ENCODE results near the gene PRKCA. TPM values are rescaled to one million over a fixed set of nuclear protein-coding genes. Genes with fewer than 3 reads are reported as not detected.

The PRKCA gene
- polyA plus RNA-seq, 1 donor: 24.4 TPM

GRCh38 chr17:66643815-66644710 lies 341.6 kb downstream of the PRKCA start:
- H3K36me3 ChIP-seq (ENCODE audit: control insufficient read depth, insufficient read depth, low read length): peaks cover 24% of the 10 kb centered on the region
- no peak overlapping the region for H3K4me3 ChIP-seq (ENCODE audit: low read length)
- no peaks in the 10 kb centered on the region for H3K27me3 ChIP-seq (ENCODE audit: control insufficient read depth, insufficient read depth, low read length)
- no peak overlapping the region for H3K27ac ChIP-seq (ENCODE audit: low read length)
- H3K4me1 ChIP-seq (ENCODE audit: control insufficient read depth, insufficient read depth, low read length): peaks cover 2% of the 10 kb centered on the region
- DNase-seq: no peak
- H3K9me3 ChIP-seq (ENCODE audit: control insufficient read depth, low read depth, low read length): no peaks in the 10 kb centered on the region
- WGBS (ENCODE audit: insufficient coverage, low lambda C conversion rate): 66% methylated on average over 3 of the region's 11 CpGs

- Histone ChIP-seq H3K27me3 (ENCODE audit: control insufficient read depth, insufficient read depth, low read length) (no peaks in the 10 kb centered on the region), H3K36me3 (ENCODE audit: control insufficient read depth, insufficient read depth, low read length) (peaks cover 24% of the 10 kb centered on the region), H3K27ac (ENCODE audit: low read length) (no peak overlapping the region), H3K4me1 (ENCODE audit: control insufficient read depth, insufficient read depth, low read length) (peaks cover 2% of the 10 kb centered on the region), H3K4me3 (ENCODE audit: low read length) (no peak overlapping the region), H3K9me3 (ENCODE audit: control insufficient read depth, low read depth, low read length) (no peaks in the 10 kb centered on the region)
- no CpG with 5 or more reads among the region's 10 CpGs for WGBS (ENCODE audit: insufficient coverage, low lambda C conversion rate)
- no peak for DNase-seq
Observed at GRCh38 chr17:66645259-66645658, 342.8 kb downstream of the PRKCA start.

- no peak overlapping the region for H3K4me3 ChIP-seq (ENCODE audit: low read length)
- peaks cover 2% of the 10 kb centered on the region for H3K4me1 ChIP-seq (ENCODE audit: control insufficient read depth, insufficient read depth, low read length)
- H3K9me3 ChIP-seq (ENCODE audit: control insufficient read depth, low read depth, low read length): no peaks in the 10 kb centered on the region
- H3K36me3 ChIP-seq (ENCODE audit: control insufficient read depth, insufficient read depth, low read length): peaks cover 14% of the 10 kb centered on the region
- WGBS (ENCODE audit: insufficient coverage, low lambda C conversion rate): no CpG with 5 or more reads among the region's 7 CpGs
- peak; percentile 43 to 75 for DNase-seq
- H3K27me3 ChIP-seq (ENCODE audit: control insufficient read depth, insufficient read depth, low read length): no peaks in the 10 kb centered on the region
- no peak overlapping the region for H3K27ac ChIP-seq (ENCODE audit: low read length)
Observed at GRCh38 chr17:66647391-66647983, 345.1 kb downstream of the PRKCA start.

GRCh38 chr17:66649818-66650543 lies 347.6 kb downstream of the PRKCA start:
- DNase-seq: no peak
- WGBS (ENCODE audit: insufficient coverage, low lambda C conversion rate): 80% methylated on average over 2 of the region's 12 CpGs
- Histone ChIP-seq H3K27me3 (ENCODE audit: control insufficient read depth, insufficient read depth, low read length) (no peaks in the 10 kb centered on the region), H3K27ac (ENCODE audit: low read length) (no peak overlapping the region), H3K36me3 (ENCODE audit: control insufficient read depth, insufficient read depth, low read length) (peaks cover 14% of the 10 kb centered on the region), H3K4me1 (ENCODE audit: control insufficient read depth, insufficient read depth, low read length) (peaks cover 2% of the 10 kb centered on the region), H3K4me3 (ENCODE audit: low read length) (no peak overlapping the region), H3K9me3 (ENCODE audit: control insufficient read depth, low read depth, low read length) (no peaks in the 10 kb centered on the region)

- Histone ChIP-seq H3K27ac (ENCODE audit: low read length) (no peak overlapping the region), H3K4me1 (ENCODE audit: control insufficient read depth, insufficient read depth, low read length) (peaks cover 2% of the 10 kb centered on the region), H3K9me3 (ENCODE audit: control insufficient read depth, low read depth, low read length) (no peaks in the 10 kb centered on the region), H3K4me3 (ENCODE audit: low read length) (no peak overlapping the region), H3K27me3 (ENCODE audit: control insufficient read depth, insufficient read depth, low read length) (no peaks in the 10 kb centered on the region), H3K36me3 (ENCODE audit: control insufficient read depth, insufficient read depth, low read length) (peaks cover 10% of the 10 kb centered on the region)
- WGBS (ENCODE audit: insufficient coverage, low lambda C conversion rate): no CpG with 5 or more reads among the region's 5 CpGs
- DNase-seq: no peak
Observed at GRCh38 chr17:66650544-66650877, 348.1 kb downstream of the PRKCA start.

GRCh38 chr17:66652840-66653507 lies 350.6 kb downstream of the PRKCA start:
- H3K27me3 ChIP-seq (ENCODE audit: control insufficient read depth, insufficient read depth, low read length): no peaks in the 10 kb centered on the region

GRCh38 chr17:66654106-66654740 lies 351.8 kb downstream of the PRKCA start:
- Histone ChIP-seq H3K36me3 (ENCODE audit: control insufficient read depth, insufficient read depth, low read length) (peaks cover 6% of the 10 kb centered on the region), H3K27ac (ENCODE audit: low read length) (no peak overlapping the region), H3K27me3 (ENCODE audit: control insufficient read depth, insufficient read depth, low read length) (no peaks in the 10 kb centered on the region), H3K9me3 (ENCODE audit: control insufficient read depth, low read depth, low read length) (no peaks in the 10 kb centered on the region), H3K4me1 (ENCODE audit: control insufficient read depth, insufficient read depth, low read length) (no peaks in the 10 kb centered on the region), H3K4me3 (ENCODE audit: low read length) (no peak overlapping the region)
- no CpG with 5 or more reads among the region's 9 CpGs for WGBS (ENCODE audit: insufficient coverage, low lambda C conversion rate)
- no peak for DNase-seq

More at GRCh38 chr17:66652840-66653507, 350.6 kb downstream of the PRKCA start:
- no peak overlapping the region for H3K4me3 ChIP-seq (ENCODE audit: low read length)
- no peaks in the 10 kb centered on the region for H3K9me3 ChIP-seq (ENCODE audit: control insufficient read depth, low read depth, low read length)
- H3K27ac ChIP-seq (ENCODE audit: low read length): no peak overlapping the region
- peaks cover 4% of the 10 kb centered on the region for H3K36me3 ChIP-seq (ENCODE audit: control insufficient read depth, insufficient read depth, low read length)
- no CpG with 5 or more reads among the region's 6 CpGs for WGBS (ENCODE audit: insufficient coverage, low lambda C conversion rate)
- DNase-seq: no peak
- H3K4me1 ChIP-seq (ENCODE audit: control insufficient read depth, insufficient read depth, low read length): no peaks in the 10 kb centered on the region

- no peak overlapping the region for H3K27ac ChIP-seq (ENCODE audit: low read length)
- no peak for DNase-seq
- no peaks in the 10 kb centered on the region for H3K27me3 ChIP-seq (ENCODE audit: control insufficient read depth, insufficient read depth, low read length)
- H3K36me3 ChIP-seq (ENCODE audit: control insufficient read depth, insufficient read depth, low read length): peaks cover 7% of the 10 kb centered on the region
- no peaks in the 10 kb centered on the region for H3K4me1 ChIP-seq (ENCODE audit: control insufficient read depth, insufficient read depth, low read length)
- H3K4me3 ChIP-seq (ENCODE audit: low read length): no peak overlapping the region
- H3K9me3 ChIP-seq (ENCODE audit: control insufficient read depth, low read depth, low read length): no peaks in the 10 kb centered on the region
- WGBS (ENCODE audit: insufficient coverage, low lambda C conversion rate): no CpG with 5 or more reads among the region's 7 CpGs
Observed at GRCh38 chr17:66654764-66655163, 352.4 kb downstream of the PRKCA start.

GRCh38 chr17:66655461-66655860 lies 353.0 kb downstream of the PRKCA start:
- no peaks in the 10 kb centered on the region for H3K4me1 ChIP-seq (ENCODE audit: control insufficient read depth, insufficient read depth, low read length)
- DNase-seq: no peak
- no peak overlapping the region for H3K4me3 ChIP-seq (ENCODE audit: low read length)
- no peaks in the 10 kb centered on the region for H3K27me3 ChIP-seq (ENCODE audit: control insufficient read depth, insufficient read depth, low read length)
- no CpG with 5 or more reads among the region's 2 CpGs for WGBS (ENCODE audit: insufficient coverage, low lambda C conversion rate)
- H3K27ac ChIP-seq (ENCODE audit: low read length): no peak overlapping the region
- H3K9me3 ChIP-seq (ENCODE audit: control insufficient read depth, low read depth, low read length): no peaks in the 10 kb centered on the region
- peaks cover 7% of the 10 kb centered on the region for H3K36me3 ChIP-seq (ENCODE audit: control insufficient read depth, insufficient read depth, low read length)

- no CpG with 5 or more reads among the region's 4 CpGs for WGBS (ENCODE audit: insufficient coverage, low lambda C conversion rate)
- Histone ChIP-seq H3K27ac (ENCODE audit: low read length) (no peak overlapping the region), H3K4me1 (ENCODE audit: control insufficient read depth, insufficient read depth, low read length) (no peaks in the 10 kb centered on the region), H3K27me3 (ENCODE audit: control insufficient read depth, insufficient read depth, low read length) (no peaks in the 10 kb centered on the region), H3K9me3 (ENCODE audit: control insufficient read depth, low read depth, low read length) (no peaks in the 10 kb centered on the region), H3K36me3 (ENCODE audit: control insufficient read depth, insufficient read depth, low read length) (peaks cover 7% of the 10 kb centered on the region), H3K4me3 (ENCODE audit: low read length) (no peak overlapping the region)
- DNase-seq: no peak
Observed at GRCh38 chr17:66655861-66656260, 353.4 kb downstream of the PRKCA start.

Data from large intestine (tissue), 3 donors.